NCI-H526 (cell line): ENCODE data around the gene NFIX.
"Not testable (repeated sequence)": the region's sequence is repeated elsewhere in the genome, so short reads cannot be mapped to it uniquely, and the experiment has no call there.

Experiments used
- DNase-seq, 2 experiments: peaks; one replicate each; lab custom pipeline; 2025; lab: John Stamatoyannopoulos, UW

The NFIX gene

GRCh38 chr19:12994701-12995595 lies at the start of gene NFIX:
TSS of gene NFIX (plus strand) at chr19:12995475. CDS start at chr19:12995838, 363 bp downstream.
- DNase-seq, result no peak

- peak; percentile 77 to 97 for DNase-seq
Measured at GRCh38 chr19:12945479-12946091, 49.7 kb upstream of the NFIX start, which contains the start of gene RAD23A. TSS of gene RAD23A (plus strand) at chr19:12945862. CDS start at chr19:12945949, 87 bp downstream.

GRCh38 chr19:12946092-12946721 lies 49.1 kb upstream of the NFIX start:
- DNase-seq, result peak in 1 of 2 experiments; percentile 46

GRCh38 chr19:12946731-12947496 lies 48.4 kb upstream of the NFIX start:
- no peak for DNase-seq

- DNase-seq, result no peak
Measured at GRCh38 chr19:12947702-12948611, 47.3 kb upstream of the NFIX start.

GRCh38 chr19:12948612-12949362 lies 46.5 kb upstream of the NFIX start:
- no peak for DNase-seq

- DNase-seq, result no peak
Measured at GRCh38 chr19:12949363-12950283, 45.7 kb upstream of the NFIX start.

- DNase-seq, result not testable (repeated sequence)
Measured at GRCh38 chr19:12952050-12952449, 43.2 kb upstream of the NFIX start.

- no peak for DNase-seq
Measured at GRCh38 chr19:12952488-12953137, 42.7 kb upstream of the NFIX start.

GRCh38 chr19:12953138-12953798 lies 42.0 kb upstream of the NFIX start:
- DNase-seq, result no peak

GRCh38 chr19:12953799-12954611 lies 41.3 kb upstream of the NFIX start:
- DNase-seq, result no peak

- DNase-seq, result no peak
Measured at GRCh38 chr19:12954612-12954962, 40.7 kb upstream of the NFIX start.

GRCh38 chr19:12955575-12955974 lies 39.7 kb upstream of the NFIX start:
- not testable (repeated sequence) for DNase-seq

GRCh38 chr19:12955996-12956395 lies 39.3 kb upstream of the NFIX start:
- no peak for DNase-seq

- peak; percentile 14 to 82 for DNase-seq
Measured at GRCh38 chr19:12956446-12957388, 38.6 kb upstream of the NFIX start, which contains the start of gene GADD45GIP1. TSS of gene GADD45GIP1 (minus strand) at chr19:12957223. CDS start at chr19:12957212, 11 bp downstream.
